Measurements from ENCODE around the gene DNAH11. TPM values are rescaled to one million over a fixed set of nuclear protein-coding genes. Genes with fewer than 3 reads are reported as not detected.

The DNAH11 gene
- total RNA-seq, 2 experiments from 2014 or later = 0.31 to 0.61 TPM

DNA sequence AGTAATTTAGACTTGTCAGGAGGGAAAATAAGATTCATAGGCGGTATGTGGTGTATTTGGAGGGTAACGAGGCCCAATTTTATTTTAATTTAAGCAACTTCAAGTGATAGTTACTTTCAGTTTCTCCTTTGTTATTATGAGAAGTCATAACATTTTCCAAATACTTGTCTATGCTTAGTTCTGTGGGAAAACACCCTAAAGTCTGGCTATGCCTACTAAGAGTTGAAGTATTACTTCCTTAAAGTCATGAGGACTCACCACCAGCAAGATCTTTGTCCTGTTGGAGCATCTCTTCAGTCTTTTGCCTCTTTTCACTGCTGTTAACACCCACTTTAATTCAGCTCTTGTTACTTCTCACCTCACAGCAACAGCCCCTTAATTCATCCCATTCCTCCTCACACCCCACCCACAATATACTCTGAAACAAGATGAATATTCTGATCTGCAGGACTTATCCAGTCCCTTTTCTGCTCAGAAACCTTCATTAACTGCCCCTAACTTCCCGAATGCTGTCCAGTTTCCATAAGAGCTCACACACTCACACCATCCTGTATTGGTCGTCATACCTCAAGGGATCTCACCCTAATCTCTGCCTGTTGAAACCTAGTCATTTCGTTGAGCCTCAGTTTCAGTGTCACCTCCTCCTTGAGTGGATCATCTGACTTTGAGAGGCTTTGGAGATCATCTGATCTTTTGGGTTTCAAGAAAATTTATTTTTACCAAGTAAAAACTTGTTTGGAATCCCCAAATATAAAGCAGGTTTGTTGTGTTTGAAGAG lies 61.3 kb downstream of the DNAH11 start:
- ChIA-PET CTCF (no interaction called here), POLR2A (interaction anchor here (1.0 kb wide), 1 partner anchor 251 kb away, joined by 3 read pairs; no protein-coding TSS in a partner anchor)
- H3K27me3 Mint-ChIP-seq = peaks cover 13% of the 10 kb centered on the region
- no peak for DNase-seq
- H3K27ac Mint-ChIP-seq = no peak overlapping the region
- H3K4me3 Mint-ChIP-seq = no peak overlapping the region
- no peaks in the 10 kb centered on the region for H3K9me3 Mint-ChIP-seq
- H3K4me1 Mint-ChIP-seq (ENCODE audit: low read depth) = peaks cover 11% of the 10 kb centered on the region
- no peaks in the 10 kb centered on the region for H3K36me3 Mint-ChIP-seq
- intact Hi-C loops (cut with micrococcal nuclease) = no loop called here

DNA sequence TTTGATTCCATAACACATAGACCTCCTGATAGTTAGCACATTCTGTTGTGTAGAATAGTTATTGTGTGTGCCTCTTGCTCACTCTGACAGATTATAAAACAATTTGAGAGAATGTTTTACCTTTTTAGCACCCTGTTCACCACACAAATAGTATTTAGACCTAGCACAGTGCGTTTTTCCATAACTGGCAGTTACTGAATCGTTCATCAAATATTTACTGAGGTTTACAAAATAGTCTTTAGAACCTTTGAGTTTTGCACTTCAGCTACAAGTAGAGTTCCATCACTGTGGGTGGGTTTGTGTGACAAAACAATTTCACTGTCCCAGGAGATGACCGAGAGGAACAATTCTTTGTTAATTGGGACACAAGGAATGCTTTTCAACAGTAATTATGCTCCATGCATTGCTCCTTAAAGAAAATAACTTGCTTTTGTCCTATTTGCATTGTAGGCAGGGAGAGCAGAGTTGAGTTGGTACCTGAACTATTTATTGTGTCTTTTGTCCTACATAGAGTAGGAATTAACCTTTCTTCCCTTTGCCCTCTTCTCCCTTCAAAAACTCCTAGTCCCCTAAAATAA lies 62.3 kb downstream of the DNAH11 start:
- peaks cover 11% of the 10 kb centered on the region for H3K4me1 Mint-ChIP-seq (ENCODE audit: low read depth)
- no peaks in the 10 kb centered on the region for H3K36me3 Mint-ChIP-seq

DNA sequence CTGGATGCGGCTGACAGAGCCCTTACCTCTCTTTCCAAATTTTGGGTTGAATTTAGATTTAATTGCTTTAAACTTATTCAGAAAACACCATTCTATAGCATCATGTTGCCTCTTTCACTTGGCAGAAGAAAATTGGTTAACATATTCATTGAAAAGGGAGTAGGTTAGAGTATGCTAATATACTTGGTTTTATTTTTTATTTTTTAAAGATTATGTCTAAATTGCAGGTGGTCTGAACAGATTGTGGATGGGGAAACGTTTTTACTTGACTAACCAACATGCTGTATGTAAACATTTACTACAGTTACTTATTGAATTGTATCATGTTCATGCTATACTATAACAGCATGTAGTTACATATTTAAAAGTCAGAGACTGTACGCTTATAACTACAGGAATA lies 65.6 kb downstream of the DNAH11 start:
- ChIA-PET POLR2A (no interaction called here), CTCF (no interaction called here)
- H3K4me3 Mint-ChIP-seq = no peak overlapping the region
- intact Hi-C loops (cut with micrococcal nuclease) = no loop called here
- H3K36me3 Mint-ChIP-seq = no peaks in the 10 kb centered on the region
- peaks cover 9% of the 10 kb centered on the region for H3K27me3 Mint-ChIP-seq
- no peaks in the 10 kb centered on the region for H3K9me3 Mint-ChIP-seq
- DNase-seq = no peak
- peaks cover 11% of the 10 kb centered on the region for H3K4me1 Mint-ChIP-seq (ENCODE audit: low read depth)
- no peak overlapping the region for H3K27ac Mint-ChIP-seq

More for the DNA sequence above, 62.3 kb downstream of the DNAH11 start:
- H3K27me3 Mint-ChIP-seq = peaks cover 13% of the 10 kb centered on the region
- DNase-seq = no peak
- intact Hi-C loops (cut with micrococcal nuclease) = no loop called here
- H3K9me3 Mint-ChIP-seq = no peaks in the 10 kb centered on the region
- ChIA-PET CTCF (interaction anchor here (0.6 kb wide), 1 partner anchor 589 kb away, joined by 3 read pairs; no protein-coding TSS in a partner anchor), POLR2A (no interaction called here)
- no peak overlapping the region for H3K27ac Mint-ChIP-seq
- no peak overlapping the region for H3K4me3 Mint-ChIP-seq

DNA sequence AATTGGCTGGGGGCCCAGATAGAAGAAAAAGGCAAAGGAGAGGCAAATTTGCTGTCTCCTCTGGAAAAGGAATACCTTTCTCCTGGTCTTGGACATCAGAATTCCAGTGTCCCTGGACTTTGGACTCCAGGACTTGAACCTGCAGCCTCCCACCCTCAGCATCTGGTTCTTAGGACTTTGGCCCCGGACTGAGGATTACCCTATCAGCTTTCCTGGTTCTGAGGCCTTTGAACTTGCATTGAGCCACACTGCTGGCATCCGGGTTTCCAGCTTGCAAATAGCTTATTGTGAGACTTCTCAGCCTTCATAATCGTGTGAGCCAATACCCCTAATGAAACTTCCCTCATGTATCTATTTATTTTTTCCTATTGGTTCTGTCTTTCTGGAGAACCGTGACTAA lies 68.3 kb downstream of the DNAH11 start:
- DNase-seq = no peak
- intact Hi-C loops (cut with micrococcal nuclease) = no loop called here
- Mint-ChIP-seq H3K9me3 (no peaks in the 10 kb centered on the region), H3K27me3 (peaks cover 7% of the 10 kb centered on the region), H3K27ac (no peak overlapping the region), H3K4me3 (no peak overlapping the region), H3K36me3 (no peaks in the 10 kb centered on the region), H3K4me1 (ENCODE audit: low read depth) (no peaks in the 10 kb centered on the region)
- CTCF ChIA-PET = no interaction called here
- POLR2A ChIA-PET = no interaction called here

DNA sequence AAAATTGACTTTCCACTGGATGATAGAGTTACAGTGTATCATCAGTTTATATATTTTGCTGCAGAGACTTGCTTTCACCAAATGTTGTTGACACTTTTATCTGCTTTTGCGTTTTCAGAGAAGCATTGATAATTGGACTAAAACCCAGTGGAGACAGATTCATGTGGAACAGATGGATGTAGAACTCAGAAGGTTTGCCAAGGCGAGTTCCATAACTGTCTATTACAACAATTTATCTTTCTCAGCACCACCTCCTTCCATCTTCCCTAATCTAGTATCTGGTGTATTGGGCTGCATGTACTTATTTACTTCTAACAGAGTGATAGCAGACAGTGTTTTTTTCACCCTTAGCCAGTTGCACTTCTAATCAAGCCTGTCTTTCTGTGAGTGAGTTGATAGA lies 73.3 kb downstream of the DNAH11 start:
- ChIA-PET CTCF (no interaction called here), POLR2A (no interaction called here)
- no peaks in the 10 kb centered on the region for H3K4me1 Mint-ChIP-seq (ENCODE audit: low read depth)
- H3K4me3 Mint-ChIP-seq = no peak overlapping the region
- intact Hi-C loops (cut with micrococcal nuclease) = no loop called here
- no peak overlapping the region for H3K27ac Mint-ChIP-seq
- peaks cover 2% of the 10 kb centered on the region for H3K27me3 Mint-ChIP-seq
- H3K36me3 Mint-ChIP-seq = no peaks in the 10 kb centered on the region
- no peaks in the 10 kb centered on the region for H3K9me3 Mint-ChIP-seq
- no peak for DNase-seq

DNA sequence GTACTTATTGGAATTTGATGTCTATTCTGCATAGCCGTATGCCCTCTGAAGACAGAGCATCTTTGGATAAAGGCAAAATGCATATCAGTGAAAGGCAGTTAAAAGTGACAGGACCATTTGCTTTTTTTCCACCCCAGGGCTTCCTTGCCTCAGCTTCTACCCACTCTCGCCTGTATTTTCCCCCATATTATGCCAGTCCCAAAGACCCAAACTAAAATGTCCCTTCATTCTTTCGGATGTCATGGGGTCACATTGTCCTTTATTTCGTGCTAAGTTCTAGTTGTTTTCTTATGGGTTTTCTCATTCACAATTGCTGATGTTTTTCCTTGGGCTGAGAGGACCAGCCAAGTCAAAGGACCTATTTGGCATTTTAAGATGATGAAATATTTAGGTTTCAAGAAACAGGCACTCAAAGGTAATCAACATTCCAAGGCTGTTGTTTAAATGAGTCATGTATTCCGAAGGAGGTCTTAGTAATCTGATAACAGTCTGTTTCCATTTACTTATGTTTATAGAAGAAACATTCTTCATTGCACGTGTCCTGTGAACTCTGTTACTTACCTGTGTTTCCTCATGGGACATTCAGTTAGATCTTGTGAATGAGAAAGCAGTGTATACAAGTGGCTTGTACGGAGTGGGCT lies 74.1 kb downstream of the DNAH11 start:
- no peaks in the 10 kb centered on the region for H3K36me3 Mint-ChIP-seq
- no peak overlapping the region for H3K27ac Mint-ChIP-seq
- H3K4me3 Mint-ChIP-seq = no peak overlapping the region
- POLR2A ChIA-PET = no interaction called here
- no peak for DNase-seq
- H3K4me1 Mint-ChIP-seq (ENCODE audit: low read depth) = no peaks in the 10 kb centered on the region
- peaks cover 1% of the 10 kb centered on the region for H3K9me3 Mint-ChIP-seq
- intact Hi-C loops (cut with micrococcal nuclease) = no loop called here
- peaks cover 2% of the 10 kb centered on the region for H3K27me3 Mint-ChIP-seq
- CTCF ChIA-PET = no interaction called here

DNA sequence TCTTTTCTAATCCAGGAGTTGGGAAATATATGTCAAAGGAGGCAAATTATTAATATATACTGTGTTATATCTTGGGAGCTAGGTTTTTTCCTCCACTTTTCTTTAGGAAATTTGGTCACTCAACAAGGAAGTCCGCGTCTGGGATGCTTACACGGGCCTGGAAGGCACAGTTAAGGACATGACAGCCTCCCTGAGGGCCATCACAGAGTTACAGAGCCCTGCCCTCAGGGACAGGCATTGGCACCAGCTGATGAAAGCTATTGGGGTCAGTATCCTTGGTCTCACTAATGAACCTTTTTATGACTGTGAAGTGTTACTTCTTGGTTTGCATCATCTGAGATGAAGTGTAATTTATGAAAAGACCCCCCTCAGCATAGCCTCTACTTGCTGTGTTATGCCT lies 74.7 kb downstream of the DNAH11 start:
- no peak overlapping the region for H3K4me3 Mint-ChIP-seq
- no peak overlapping the region for H3K27ac Mint-ChIP-seq
- no peaks in the 10 kb centered on the region for H3K4me1 Mint-ChIP-seq (ENCODE audit: low read depth)
- DNase-seq = no peak
- peaks cover 5% of the 10 kb centered on the region for H3K9me3 Mint-ChIP-seq
- intact Hi-C loops (cut with micrococcal nuclease) = no loop called here
- H3K27me3 Mint-ChIP-seq = peaks cover 2% of the 10 kb centered on the region
- ChIA-PET POLR2A (no interaction called here), CTCF (no interaction called here)
- H3K36me3 Mint-ChIP-seq = no peaks in the 10 kb centered on the region

DNA sequence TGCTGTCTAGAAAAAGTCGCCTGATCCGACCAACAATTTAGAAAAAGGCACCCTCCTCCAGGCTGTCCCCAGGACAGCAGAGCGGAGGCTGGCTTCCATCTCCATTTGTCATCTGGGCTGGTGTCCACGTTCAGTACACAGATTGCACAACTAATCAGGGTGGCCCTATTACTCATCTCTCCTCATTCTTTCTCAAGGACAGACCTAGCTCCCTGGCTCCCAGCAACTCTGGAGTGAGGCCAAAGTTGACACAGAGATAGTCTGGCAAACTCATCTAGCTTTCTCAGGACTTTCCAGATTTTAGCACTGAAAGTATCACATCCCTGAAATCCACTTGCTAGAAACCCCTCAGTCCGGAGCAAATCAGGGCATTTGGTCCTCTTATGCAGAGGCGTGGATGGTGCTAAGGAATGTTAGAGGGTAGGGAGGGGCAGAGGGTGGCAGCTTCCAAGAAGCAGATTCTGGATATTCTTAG lies 75.1 kb downstream of the DNAH11 start:
- POLR2A ChIA-PET = no interaction called here
- intact Hi-C loops (cut with micrococcal nuclease) = no loop called here
- H3K9me3 Mint-ChIP-seq = peaks cover 5% of the 10 kb centered on the region
- H3K4me1 Mint-ChIP-seq (ENCODE audit: low read depth) = no peaks in the 10 kb centered on the region
- CTCF ChIA-PET = no interaction called here
- no peaks in the 10 kb centered on the region for H3K36me3 Mint-ChIP-seq
- DNase-seq = no peak
- peaks cover 2% of the 10 kb centered on the region for H3K27me3 Mint-ChIP-seq
- no peak overlapping the region for H3K4me3 Mint-ChIP-seq
- no peak overlapping the region for H3K27ac Mint-ChIP-seq

DNA sequence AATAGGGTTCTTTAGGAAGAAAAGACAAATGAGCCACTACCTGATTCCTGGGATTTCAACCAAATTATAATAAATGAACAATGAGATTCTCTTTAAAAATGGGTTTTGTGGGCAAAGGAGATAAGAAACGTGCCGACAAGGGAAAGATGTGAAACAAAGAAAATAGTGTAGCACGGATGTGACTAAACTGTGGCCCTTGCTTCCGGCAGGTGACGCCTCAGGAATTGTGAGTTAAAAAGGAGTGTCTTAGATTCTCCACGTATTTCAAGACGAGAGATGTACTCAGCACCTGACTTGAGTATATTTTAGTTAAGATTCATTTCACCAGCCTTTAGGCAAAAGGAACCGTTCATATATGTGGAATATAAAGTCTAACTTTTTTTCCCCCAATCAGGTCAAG lies 75.9 kb downstream of the DNAH11 start:
- ChIA-PET POLR2A (no interaction called here), CTCF (no interaction called here)
- no peak for DNase-seq
- intact Hi-C loops (cut with micrococcal nuclease) = no loop called here
- H3K27me3 Mint-ChIP-seq = peaks cover 2% of the 10 kb centered on the region
- no peaks in the 10 kb centered on the region for H3K36me3 Mint-ChIP-seq
- peaks cover 5% of the 10 kb centered on the region for H3K9me3 Mint-ChIP-seq
- H3K27ac Mint-ChIP-seq = no peak overlapping the region
- no peaks in the 10 kb centered on the region for H3K4me1 Mint-ChIP-seq (ENCODE audit: low read depth)
- no peak overlapping the region for H3K4me3 Mint-ChIP-seq

DNA sequence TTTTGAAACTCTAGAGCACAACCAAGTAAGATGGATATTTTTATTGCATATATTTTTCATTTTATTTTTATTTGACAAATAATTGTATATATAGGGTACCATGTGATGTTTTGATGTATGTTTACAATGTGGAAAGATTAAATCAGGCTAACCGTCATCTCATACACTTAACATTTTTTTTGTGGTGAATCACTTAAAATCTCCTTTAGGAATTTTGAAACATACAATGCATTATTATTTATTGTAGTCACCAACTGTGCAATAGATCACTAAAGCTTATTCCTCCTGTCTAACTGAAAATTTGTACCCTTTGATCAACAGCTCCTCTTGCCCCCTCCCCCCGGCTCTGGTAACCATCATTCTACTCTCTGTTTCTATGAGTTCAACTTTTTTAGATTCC lies 77.2 kb downstream of the DNAH11 start:
- H3K4me1 Mint-ChIP-seq (ENCODE audit: low read depth) = no peaks in the 10 kb centered on the region
- peaks cover 5% of the 10 kb centered on the region for H3K9me3 Mint-ChIP-seq
- intact Hi-C loops (cut with micrococcal nuclease) = no loop called here
- no peak for DNase-seq
- CTCF ChIA-PET = no interaction called here
- H3K36me3 Mint-ChIP-seq = no peaks in the 10 kb centered on the region
- peaks cover 2% of the 10 kb centered on the region for H3K27me3 Mint-ChIP-seq
- no peak overlapping the region for H3K27ac Mint-ChIP-seq
- POLR2A ChIA-PET = no interaction called here
- H3K4me3 Mint-ChIP-seq = no peak overlapping the region

DNA sequence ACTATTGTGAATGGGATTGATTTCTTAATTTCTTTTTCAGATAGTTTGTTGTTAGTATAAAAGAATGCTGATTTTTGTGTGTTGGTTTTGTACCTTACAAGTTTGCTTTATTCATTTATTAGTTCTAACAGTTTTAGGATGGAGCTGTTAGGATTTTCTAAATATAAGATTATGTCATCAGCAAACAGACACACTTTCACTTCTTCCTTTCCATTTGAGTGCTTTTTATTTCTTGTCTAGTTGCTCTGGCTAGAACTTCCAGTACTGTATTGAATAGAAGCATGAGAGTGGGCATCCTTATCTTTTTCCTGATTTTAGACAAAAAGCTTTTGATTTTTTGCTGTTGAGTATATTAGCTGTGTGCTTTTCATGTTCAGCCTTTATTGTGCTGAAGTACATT lies 81.5 kb downstream of the DNAH11 start:
- ChIA-PET CTCF (interaction anchor here (0.7 kb wide), 1 partner anchor 37 kb away, joined by 3 read pairs; no protein-coding TSS in a partner anchor), POLR2A (no interaction called here)
- Mint-ChIP-seq H3K27me3 (no peaks in the 10 kb centered on the region), H3K27ac (no peak overlapping the region), H3K4me1 (ENCODE audit: low read depth) (no peaks in the 10 kb centered on the region), H3K4me3 (no peak overlapping the region), H3K36me3 (no peaks in the 10 kb centered on the region), H3K9me3 (peaks cover 5% of the 10 kb centered on the region)
- intact Hi-C loops (cut with micrococcal nuclease) = no loop called here
- DNase-seq = no peak

DNA sequence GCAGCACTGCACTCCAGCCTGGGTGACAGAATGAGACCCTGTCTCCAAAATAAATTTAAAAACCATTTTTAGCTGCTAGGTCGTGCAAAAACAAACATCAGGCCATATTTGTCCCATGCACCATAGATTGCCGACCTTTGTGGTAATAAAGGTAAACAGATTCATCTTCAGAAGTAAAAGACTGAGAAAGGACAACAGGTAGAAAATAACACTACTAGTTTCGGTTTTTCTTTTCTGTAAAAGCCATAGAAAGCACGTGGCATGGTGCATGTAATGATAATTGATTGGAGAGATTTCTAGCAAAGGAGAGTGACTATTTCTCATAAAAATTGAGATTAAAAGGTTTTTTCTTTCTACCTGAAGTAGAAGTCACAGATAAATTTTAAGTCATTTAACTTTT lies 93.9 kb downstream of the DNAH11 start:
- Mint-ChIP-seq H3K27ac (no peak overlapping the region), H3K4me3 (no peak overlapping the region), H3K4me1 (ENCODE audit: low read depth) (no peaks in the 10 kb centered on the region), H3K36me3 (no peaks in the 10 kb centered on the region), H3K9me3 (no peaks in the 10 kb centered on the region), H3K27me3 (peaks cover 13% of the 10 kb centered on the region)
- POLR2A ChIA-PET = no interaction called here
- DNase-seq = no peak
- CTCF ChIA-PET = no interaction called here
- intact Hi-C loops (cut with micrococcal nuclease) = no loop called here

Measured in activated CD4-positive, alpha-beta memory T cell treated with anti-CD3 and anti-CD28 coated beads for 36 hours (primary cell).